Measurements from ENCODE around the gene EHBP1.

DNA sequence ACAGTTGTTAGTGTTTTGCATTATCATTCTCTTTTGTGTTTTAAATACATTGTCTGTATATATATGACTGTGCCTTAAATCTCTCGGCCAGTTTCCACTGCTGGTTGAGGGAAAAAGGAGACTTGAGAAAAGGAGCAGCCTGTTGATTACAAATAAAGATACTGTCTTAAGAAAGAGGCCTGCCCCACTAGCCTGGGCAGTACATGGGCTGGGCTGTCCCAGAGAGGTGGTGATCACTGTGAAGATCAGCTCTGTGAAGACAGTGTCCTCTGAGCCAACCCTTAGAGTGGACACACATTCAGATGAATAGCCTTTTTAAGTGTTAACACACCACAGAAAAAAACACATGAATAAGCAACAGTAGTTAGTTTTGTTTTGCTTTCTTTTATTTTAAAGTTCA is 335.1 kb downstream of the EHBP1 start:
- TF ChIP-seq CTCF (conservative IDR thresholded peaks at IDR 0.05; ENCODE audit: low read length) (no peak), EZH2phosphoT487 (IDR thresholded peaks at IDR 0.05; ENCODE audit: borderline replicate concordance) (no peak)
